Body of pancreas (tissue), 4 donors: Measurements from ENCODE around the gene SEZ6L.

Experiments used
- CTCF ChIP-seq, 7 experiments: fragments of 450-650 bp in 4 of 7; fragments of 200-600 bp in 3 of 7; sonication (generic) in 3 of 7; IDR thresholded peaks; one replicate each; pipeline ENCODE4 v1.5.1; 2016 to 2019; ENCODE audit warnings: antibody characterized with exemption in 7 of 7
- POLR2A ChIP-seq, 3 donors: fragments of 450-650 bp; IDR thresholded peaks; one replicate each; pipeline ENCODE4 v1.6.1; 2016; ENCODE audit warnings: antibody characterized with exemption in 3 of 3, mild to moderate bottlenecking in 2 of 3

- TF ChIP-seq CTCF (IDR thresholded peaks at IDR 0.05) (no peak), POLR2A (IDR thresholded peaks at IDR 0.05) (no peak)
Measured at GRCh38 chr22:26298605-26299310, 129.5 kb downstream of the SEZ6L start.
